ENCODE results near the gene CPSF6. TPM values are rescaled to one million over a fixed set of nuclear protein-coding genes. Genes with fewer than 3 reads are reported as not detected.

The CPSF6 gene
- total and polyA plus RNA-seq, 2 donors (not counting 3 experiments of a cell fraction or from before 2014, with no cell fraction given), result 55.8 to 91.7 TPM

MicroRNAs within 50 kb of the gene (microRNA counts, 767-probe panel; counts per million panel counts)
- microRNA hsa-miR-1279, result 723 counts per million, percentile 96 among the panel's probes with 10 or more counts

Small RNAs within 50 kb of the gene (microRNA-seq; reads per million reads assigned to microRNA genes)
- gene MIR1279 (ENCODE audit: borderline number of aligned reads, borderline replicate concordance), result not detected

Other genes starting within 250 kb of the CPSF6 start
- not detected in 2 replicates for gene LYZ, start 108.8 kb downstream of the CPSF6 start, total RNA-seq
- not detected in 2 replicates for gene LYZ, start 108.8 kb downstream of the CPSF6 start, polyA plus RNA-seq
- 16.5 and 16.7 TPM in 2 replicates for gene YEATS4, start 120.2 kb downstream of the CPSF6 start, total RNA-seq
- 9.3 and 13.6 TPM in 2 replicates for gene YEATS4, start 120.2 kb downstream of the CPSF6 start, polyA plus RNA-seq
- 15.5 and 17.1 TPM in 2 replicates for gene FRS2, start 230.8 kb downstream of the CPSF6 start, total RNA-seq
- gene FRS2, start 230.8 kb downstream of the CPSF6 start, polyA plus RNA-seq, result 4.3 and 6.3 TPM in 2 replicates

Measured in endothelial cell of umbilical vein (primary cell).